ENCODE measurements around the gene CERS1.

DNA sequence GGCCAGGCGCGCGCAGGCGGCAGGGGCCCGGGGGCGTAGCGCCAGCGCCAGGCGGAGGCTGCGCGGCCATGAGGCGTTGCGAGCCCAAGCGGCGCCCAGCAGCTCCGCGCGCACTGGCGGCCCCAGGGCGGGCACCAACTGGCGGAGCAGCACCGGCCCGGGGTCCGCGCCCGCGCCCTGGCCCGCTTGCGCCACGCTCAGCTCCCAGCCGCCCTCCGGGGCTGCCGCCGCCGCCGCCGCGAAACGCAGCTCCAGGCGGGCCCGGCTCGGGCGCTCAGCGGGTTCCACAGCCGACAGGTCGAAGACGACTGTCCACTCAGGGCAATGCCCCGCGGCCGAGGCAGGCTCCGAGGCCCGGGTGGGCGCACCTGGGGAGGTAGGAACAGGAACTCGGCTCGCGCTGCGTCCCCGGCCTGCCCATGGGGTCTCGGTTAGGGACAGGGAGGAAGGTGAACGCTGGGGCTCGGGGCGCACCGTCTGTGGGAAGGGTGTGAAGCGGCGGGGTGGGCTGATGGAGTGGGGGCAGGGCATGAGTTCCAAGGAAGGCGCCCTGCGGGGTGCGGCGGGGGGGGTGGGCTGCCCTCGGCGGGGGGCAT is 26.8 kb downstream of the CERS1 start:
- TF ChIP-seq FOXP2 (optimal IDR thresholded peaks at IDR 0.05; ENCODE audit: borderline replicate concordance, extremely low read depth, extremely low read length, insufficient read depth) (no peak), TAF1 (IDR thresholded peaks at IDR 0.05; ENCODE audit: borderline replicate concordance, insufficient read depth, low read length) (no peak)

Data from PFSK-1 (cell line).